Stimulated activated CD8-positive, alpha-beta memory T cell treated with anti-CD3 and anti-CD28 coated beads, Interleukin-4, amount 100 ng/mL, for 24 hours (primary cell): Measurements from ENCODE around the gene FNIP1.
"Not testable (repeated sequence)": the region's sequence is repeated elsewhere in the genome, so short reads cannot be mapped to it uniquely, and the experiment has no call there.

ENCODE experiments used
- DNase-seq: peaks from one replicate; pipeline ENCODE4 v3.0.0-alpha.2; 2020; ENCODE audit warnings: low read depth

The FNIP1 gene

GRCh38 chr5:131684051-131684450, 112.8 kb downstream of the FNIP1 start:
- no peak for DNase-seq

DNA sequence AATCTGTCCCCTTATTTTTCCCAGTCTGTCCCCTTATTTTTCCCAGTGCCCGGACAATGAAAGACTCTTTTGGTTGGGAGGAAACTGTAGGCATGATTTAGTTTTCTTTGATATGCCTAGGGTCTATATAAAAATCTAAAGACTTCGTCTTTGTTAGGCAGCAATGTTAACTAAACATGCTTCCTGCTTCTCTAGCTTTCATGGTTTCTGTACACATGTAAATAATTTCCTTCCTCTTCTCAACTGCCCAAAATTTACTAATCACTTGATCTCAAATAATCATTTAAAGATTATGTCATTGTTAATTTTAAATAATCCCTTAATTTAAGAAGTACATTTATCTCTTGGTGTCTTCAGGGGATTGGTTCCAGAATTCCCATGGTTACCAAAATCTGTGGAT, 114.0 kb downstream of the FNIP1 start:
- no peak for DNase-seq

DNA sequence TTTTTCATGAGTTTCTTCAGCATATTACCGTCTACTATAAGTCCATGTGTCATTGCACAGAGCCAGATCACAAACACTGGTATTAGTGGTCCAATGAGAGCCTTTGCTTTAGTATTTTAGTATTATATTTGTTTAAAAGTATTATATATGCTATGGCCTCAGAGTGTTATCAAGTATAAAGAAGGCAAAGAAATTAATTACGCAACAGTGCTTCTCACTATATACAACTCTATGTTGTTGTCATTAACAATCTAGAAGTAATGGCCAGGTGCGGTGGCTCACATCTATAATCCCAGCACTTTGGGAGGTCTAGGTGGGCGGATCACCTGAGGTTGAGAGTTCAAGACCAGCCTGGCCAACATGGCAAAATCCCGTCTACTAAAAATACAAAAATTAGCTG, 114.6 kb downstream of the FNIP1 start:
- DNase-seq: no peak

- no peak for DNase-seq
These were observed 116.9 kb downstream of the FNIP1 start for GRCh38 chr5:131679911-131680310.

- not testable (repeated sequence) for DNase-seq
These were observed 118.5 kb downstream of the FNIP1 start for GRCh38 chr5:131678273-131678672.

DNA sequence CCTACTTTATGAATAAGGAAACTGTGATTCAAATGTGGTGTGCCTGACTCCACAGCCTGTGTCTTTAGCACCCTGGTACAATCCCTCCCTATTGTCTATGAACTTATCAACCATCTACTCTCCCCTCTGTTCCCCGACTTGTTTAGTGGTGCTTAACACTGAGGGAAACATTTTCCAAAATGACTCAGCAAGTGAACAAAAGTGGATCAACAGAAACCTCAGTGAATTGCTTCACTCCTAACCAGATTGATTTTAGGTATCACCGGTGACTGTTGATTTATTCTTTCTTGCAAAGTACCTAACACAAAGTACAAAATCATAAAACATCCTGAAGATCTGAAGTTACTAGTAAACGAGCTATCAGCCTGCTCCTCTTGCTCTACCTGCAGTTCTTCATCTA, 119.7 kb downstream of the FNIP1 start:
- no peak for DNase-seq

DNA sequence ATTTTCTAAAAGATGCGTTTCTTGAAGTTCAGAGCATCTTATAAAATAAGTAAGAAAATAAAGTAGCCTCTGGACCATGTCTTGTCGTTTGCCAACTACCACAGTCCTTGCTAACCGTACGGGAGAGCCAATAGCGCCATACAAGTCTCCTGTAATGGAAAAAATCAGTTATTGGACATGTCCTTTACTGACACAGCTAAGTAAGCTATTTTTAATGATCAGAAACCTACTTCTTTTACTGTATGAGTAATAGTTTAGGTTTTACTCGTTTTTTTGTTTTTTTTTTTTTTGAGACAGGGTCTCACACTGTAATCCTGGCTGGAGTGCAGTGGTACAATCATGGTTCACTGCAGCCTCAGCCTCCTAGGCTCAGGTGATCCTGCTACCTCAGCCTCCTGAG, 124.0 kb downstream of the FNIP1 start:
- DNase-seq: no peak

GRCh38 chr5:131671994-131672655, 124.7 kb downstream of the FNIP1 start:
- no peak for DNase-seq

DNA sequence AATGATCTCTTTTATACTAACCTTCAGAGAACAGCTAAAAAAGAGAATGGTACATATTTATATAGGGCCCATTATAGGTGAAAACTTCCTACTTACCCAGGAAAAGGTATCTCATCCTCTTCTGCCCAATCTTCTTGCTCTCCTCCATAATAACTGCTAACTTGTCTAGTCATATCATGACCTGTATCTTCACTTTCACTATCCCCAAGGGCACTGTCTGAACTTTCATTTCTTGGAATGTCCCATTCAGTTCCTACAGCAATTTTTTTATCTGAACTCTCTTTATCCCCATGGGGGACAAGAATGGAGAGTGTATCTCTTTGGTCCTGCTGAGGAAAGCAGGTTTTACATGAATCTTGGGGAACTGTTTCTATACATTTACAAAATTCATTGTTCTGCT, 125.4 kb downstream of the FNIP1 start:
- no peak for DNase-seq

GRCh38 chr5:131664929-131665328, 131.9 kb downstream of the FNIP1 start:
- no peak for DNase-seq

GRCh38 chr5:131661933-131662332, 134.9 kb downstream of the FNIP1 start:
- no peak for DNase-seq

- DNase-seq: no peak
These were observed 137.0 kb downstream of the FNIP1 start for GRCh38 chr5:131659841-131660240.

- DNase-seq: no peak
These were observed 137.5 kb downstream of the FNIP1 start for GRCh38 chr5:131659290-131659689.

GRCh38 chr5:131654776-131655175, 142.0 kb downstream of the FNIP1 start:
- DNase-seq: no peak

- DNase-seq: no peak
These were observed 142.5 kb downstream of the FNIP1 start for GRCh38 chr5:131654309-131654708.

GRCh38 chr5:131649161-131649560, 147.7 kb downstream of the FNIP1 start:
- no peak for DNase-seq

DNA sequence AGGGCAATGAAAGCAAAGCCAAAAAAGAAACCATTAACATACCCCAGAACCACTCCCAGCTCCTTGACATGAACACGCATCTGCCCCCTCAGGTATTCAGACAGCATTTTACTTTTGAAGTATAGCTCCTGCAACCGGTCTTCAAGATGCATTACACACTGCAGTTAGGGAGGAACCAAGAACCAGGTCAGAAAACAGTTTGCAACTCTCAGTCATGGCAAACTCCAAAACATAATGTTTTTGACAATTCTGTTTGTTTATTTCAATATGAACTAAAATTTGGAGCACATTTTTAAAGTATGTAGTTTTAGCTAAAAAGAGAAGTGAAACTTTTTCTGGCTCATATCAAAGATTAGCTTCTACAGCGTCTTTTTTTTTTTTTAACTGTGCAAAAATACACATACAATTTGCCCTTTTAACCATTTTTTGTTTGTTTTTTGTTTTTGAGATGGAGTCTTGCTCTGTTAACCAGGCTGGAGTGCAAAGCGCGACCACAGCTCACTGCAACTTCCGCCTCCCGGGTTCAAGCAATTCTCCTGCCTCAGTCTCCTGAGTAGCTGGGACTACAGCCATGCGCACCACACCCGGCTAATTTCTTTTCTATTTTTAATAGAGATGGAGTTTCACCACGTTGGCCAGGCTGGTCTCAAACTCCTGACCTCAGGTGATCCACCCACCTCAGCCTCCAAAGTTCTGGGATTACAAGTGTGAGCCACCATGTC, 149.6 kb downstream of the FNIP1 start:
- DNase-seq: no peak

DNA sequence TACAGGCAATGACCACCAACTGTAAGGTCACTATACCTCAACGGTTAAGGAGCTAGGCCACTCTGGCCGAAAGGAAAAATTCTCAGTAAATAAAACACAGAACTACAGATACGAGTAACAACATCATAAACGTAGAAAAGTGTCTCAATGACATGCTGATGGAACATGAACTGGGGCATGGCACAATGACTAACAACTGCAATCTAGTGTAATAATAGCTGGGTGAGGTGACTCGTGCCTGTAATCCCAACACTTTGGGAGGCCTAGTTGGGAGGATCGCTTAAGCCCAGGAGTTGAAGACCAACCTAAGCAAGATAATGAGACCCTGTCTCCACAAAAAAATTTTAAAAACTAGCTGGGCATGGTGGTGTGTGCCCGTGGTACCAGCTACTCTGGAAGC, 152.0 kb downstream of the FNIP1 start:
- no peak for DNase-seq

DNA sequence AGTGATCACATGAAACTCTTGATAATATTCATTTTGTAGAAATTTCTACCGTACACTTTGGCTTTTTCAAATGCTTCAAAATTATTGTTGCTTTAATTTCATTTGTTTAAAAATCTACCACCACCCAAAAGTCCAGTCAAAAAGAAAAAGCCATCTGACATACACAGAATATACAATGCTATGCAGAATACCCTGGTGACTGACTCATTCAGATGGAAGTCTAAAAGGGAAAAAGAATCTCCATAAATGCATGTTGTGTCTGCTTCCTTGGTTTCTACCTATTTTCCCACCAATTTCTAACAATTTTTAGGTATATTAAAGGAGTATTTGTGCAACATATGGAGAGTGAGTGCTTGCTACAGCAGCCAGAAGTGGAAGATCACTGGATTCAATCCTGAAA, 152.4 kb downstream of the FNIP1 start:
- no peak for DNase-seq

GRCh38 chr5:131641494-131641893, 155.3 kb downstream of the FNIP1 start:
- no peak for DNase-seq

DNA sequence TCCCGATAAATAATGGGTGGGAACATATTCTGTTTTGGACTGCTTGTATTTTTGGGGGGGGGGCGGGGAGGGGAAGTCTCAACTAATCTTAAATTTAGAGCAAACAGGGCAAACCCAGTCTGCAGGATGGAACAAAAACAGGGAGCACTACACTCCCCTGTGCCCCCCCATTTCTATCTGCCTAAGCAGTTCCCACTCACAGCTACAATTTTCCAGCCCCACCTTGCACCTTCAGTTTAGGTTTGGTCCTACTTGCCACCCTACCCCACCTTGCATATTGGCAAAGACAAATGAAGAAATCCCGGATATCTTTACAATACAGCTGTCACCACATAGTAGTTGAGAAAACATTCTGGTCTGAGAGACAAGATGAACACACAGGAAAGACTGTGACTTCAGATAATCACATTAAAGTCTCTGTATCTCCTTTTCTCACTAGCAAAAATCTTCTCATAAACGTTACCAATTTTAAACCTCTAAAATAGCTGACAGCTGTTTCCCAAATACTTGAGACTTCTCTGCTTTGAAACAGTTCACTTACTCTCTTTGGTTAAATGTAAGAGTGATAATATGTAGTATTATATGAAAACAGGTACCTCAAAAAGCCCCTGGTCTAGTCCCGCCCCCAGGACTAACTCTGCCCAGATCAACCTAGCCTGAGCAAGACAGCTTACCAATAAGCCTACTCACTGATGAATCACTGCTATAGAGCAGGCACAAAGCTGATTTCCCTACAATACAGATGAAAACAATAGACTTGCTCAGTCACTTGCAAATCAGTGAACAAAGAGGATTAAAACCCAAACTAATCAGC, 156.6 kb downstream of the FNIP1 start:
- peak; percentile 34 for DNase-seq

DNA sequence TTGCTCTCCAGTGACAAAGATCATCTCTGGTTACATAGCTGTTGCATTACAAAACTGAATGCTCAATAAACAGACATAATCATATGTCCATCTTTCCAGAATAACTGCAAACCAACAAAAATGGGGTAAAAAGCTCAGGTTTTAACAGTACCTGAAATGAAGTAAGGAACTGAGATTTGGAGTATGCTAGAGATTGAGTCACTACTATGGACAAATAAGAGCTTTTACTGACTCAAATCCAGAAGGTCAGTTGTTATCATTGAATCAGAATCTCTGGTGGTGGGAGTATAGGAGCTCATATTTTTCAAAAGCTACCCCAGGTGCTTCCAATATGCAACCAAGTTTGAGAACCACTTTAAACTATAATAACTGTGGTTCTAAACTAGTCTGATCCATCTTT, 157.7 kb downstream of the FNIP1 start:
- DNase-seq: no peak

GRCh38 chr5:131637694-131638093, 159.1 kb downstream of the FNIP1 start:
- no peak for DNase-seq
